Activated T-cell treated with anti-CD3 and anti-CD28 coated beads for 4 hours (primary cell): ENCODE measurements around the gene GPR148.

Experiments
- DNase-seq: peaks from one replicate; pipeline ENCODE4 v3.0.0-alpha.2; 2020

The GPR148 gene

DNA sequence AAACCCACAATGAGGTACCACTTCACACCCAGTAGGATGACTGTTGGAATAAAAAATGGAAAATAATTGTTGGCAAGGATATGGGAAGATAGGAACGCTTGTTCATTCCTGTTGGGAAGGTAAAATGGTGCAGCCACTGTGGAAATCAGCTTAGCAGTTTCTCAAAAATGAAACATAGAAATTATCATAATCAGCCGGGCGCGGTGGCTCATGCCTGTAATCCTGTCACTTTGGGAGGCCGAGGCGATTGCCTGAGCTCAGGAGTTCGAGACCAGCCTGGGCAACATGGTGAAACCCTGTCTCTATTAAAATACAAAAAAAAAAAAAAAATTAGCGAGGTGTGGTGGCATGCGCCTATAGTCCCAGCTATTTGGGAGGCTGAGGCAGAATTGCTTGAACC, 49.9 kb downstream of the GPR148 start:
- no peak for DNase-seq
